GM23338 (cell line): ENCODE measurements around the gene DNASE1L1. TPM values are rescaled to one million over a fixed set of nuclear protein-coding genes. Genes with fewer than 3 reads are reported as not detected.
A peak's percentile ranks its signal among the peaks of the same experiment; 100 is the strongest.

Experiments used
- ATAC-seq: fragments of 200-7000 bp; cut with Tn5 transposase; 3 replicates; pipeline ENCODE4 v1.9.1; 2020
- DNase-seq: peaks from one replicate; pipeline ENCODE4 v3.0.0-alpha.2; 2015; ENCODE audit warnings: low spot score
- H2AFZ ChIP-seq: fragments of 200-600 bp; sonication (generic); 2 replicates; pipeline ENCODE4 v1.8.0; 2016; ENCODE audit warnings: antibody characterized with exemption, mild to moderate bottlenecking, moderate library complexity
- H3F3A ChIP-seq: fragments of 200-600 bp; sonication (generic); replicated peaks from 2 replicates; pipeline ENCODE4 v1.8.0; 2017; ENCODE audit warnings: antibody characterized with exemption, mixed run types, low read depth
- H3K27ac ChIP-seq: fragments of 200-600 bp; sonication (generic); 2 replicates; pipeline ENCODE4 v1.6.1; 2016; ENCODE audit warnings: low read depth
- H3K27me3 ChIP-seq: fragments of 200-600 bp; sonication (generic); 2 replicates; pipeline ENCODE4 v1.8.0; 2016; ENCODE audit warnings: mild to moderate bottlenecking, mixed run types, moderate library complexity; ENCODE audit not compliant: insufficient read depth
- H3K36me3 ChIP-seq: fragments of 200-600 bp; sonication (generic); 2 replicates; pipeline ENCODE4 v1.8.0; 2016; ENCODE audit warnings: mild to moderate bottlenecking; ENCODE audit not compliant: insufficient read depth
- H3K4me1 ChIP-seq: fragments of 200-600 bp; sonication (generic); 2 replicates; pipeline ENCODE4 v1.8.0; 2016; ENCODE audit warnings: mild to moderate bottlenecking, moderate library complexity; ENCODE audit not compliant: insufficient read depth
- H3K4me2 ChIP-seq: fragments of 200-600 bp; sonication (generic); 2 replicates; pipeline ENCODE4 v1.7.1; 2017; ENCODE audit warnings: mixed run types
- H3K4me3 ChIP-seq: fragments of 200-600 bp; sonication (generic); 2 replicates; pipeline ENCODE4 v1.6.1; 2016; ENCODE audit warnings: mixed run types
- H3K79me2 ChIP-seq: fragments of 200-600 bp; sonication (generic); replicated peaks from 2 replicates; pipeline ENCODE4 v1.8.0; 2017; ENCODE audit warnings: mild to moderate bottlenecking; ENCODE audit not compliant: insufficient read depth
- H3K9me2 ChIP-seq: fragments of 200-600 bp; sonication (generic); 2 replicates; pipeline ENCODE4 v1.8.0; 2017; ENCODE audit not compliant: insufficient read depth
- H4K20me1 ChIP-seq: fragments of 200-600 bp; sonication (generic); replicated peaks from 2 replicates; pipeline ENCODE4 v1.8.0; 2017; ENCODE audit warnings: mild to moderate bottlenecking; ENCODE audit not compliant: insufficient read depth
- H3K27ac Mint-ChIP-seq: 2 replicates; pipeline ENCODE4 v1.8.0; 2020; ENCODE audit warnings: inconsistent platforms, mild to moderate bottlenecking, moderate library complexity, mixed read lengths
- H3K27me3 Mint-ChIP-seq: 3 replicates; pipeline ENCODE4 v1.8.0; 2022; ENCODE audit warnings: low read depth, mild to moderate bottlenecking, moderate library complexity, mixed read lengths, inconsistent platforms; ENCODE audit not compliant: insufficient read depth, poor library complexity
- H3K36me3 Mint-ChIP-seq: 3 replicates; pipeline ENCODE4 v1.8.0; 2021; ENCODE audit warnings: low read depth, mild to moderate bottlenecking, inconsistent platforms, moderate library complexity, mixed read lengths
- H3K4me1 Mint-ChIP-seq: 3 replicates; pipeline ENCODE4 v1.8.0; 2020; ENCODE audit warnings: mild to moderate bottlenecking, inconsistent platforms, mixed read lengths
- H3K4me3 Mint-ChIP-seq: 3 replicates; pipeline ENCODE4 v1.8.0; 2021; ENCODE audit warnings: moderate library complexity, mild to moderate bottlenecking, inconsistent platforms, mixed read lengths
- H3K9me3 Mint-ChIP-seq: 3 replicates; pipeline ENCODE4 v1.8.0; 2020; ENCODE audit warnings: moderate library complexity, mild to moderate bottlenecking, inconsistent platforms, mixed read lengths
- CREB1 ChIP-seq: fragments of 250-450 bp; sonication (Bioruptor Pico); IDR thresholded peaks from 2 replicates; pipeline ENCODE4 v1.5.0; 2020; ENCODE audit warnings: low read depth, mild to moderate bottlenecking, moderate library complexity
- ETS1 ChIP-seq: IDR thresholded peaks from 2 replicates; pipeline ENCODE4 v1.6.1; 2016; ENCODE audit warnings: antibody characterized with exemption
- EZH2phosphoT487 ChIP-seq: fragments of 200-600 bp; sonication (generic); IDR thresholded peaks from one replicate; pipeline ENCODE4 v1.8.1; 2018; ENCODE audit warnings: antibody characterized with exemption; ENCODE audit not compliant: unreplicated experiment
- POLR2AphosphoS5 ChIP-seq: IDR thresholded peaks from 2 replicates; pipeline ENCODE4 v1.6.1; 2016; ENCODE audit warnings: antibody characterized with exemption, low read depth
- REST ChIP-seq: IDR thresholded peaks from one replicate; pipeline ENCODE4 v1.6.1; 2018; ENCODE audit warnings: antibody characterized with exemption; ENCODE audit not compliant: unreplicated experiment
- ZNF331 ChIP-seq: fragments of 250-450 bp; sonication (Bioruptor Pico); IDR thresholded peaks from 2 replicates; pipeline ENCODE4 v1.5.0; 2020; ENCODE audit warnings: low read depth, mild to moderate bottlenecking, moderate library complexity
- ZNF462 ChIP-seq: fragments of 250-450 bp; sonication (Bioruptor Pico); IDR thresholded peaks from 2 replicates; pipeline ENCODE4 v1.5.0; 2020; ENCODE audit warnings: mild to moderate bottlenecking, moderate library complexity
- long read RNA-seq: library from polyadenylated mRNA; unstranded; transcript quantifications from one replicate; pipeline ENCODE4 v2.0.0, GENCODE V29; 2020; ENCODE audit not compliant: unreplicated experiment
- polyA plus RNA-seq: library from polyadenylated mRNA; unstranded; fragments of >200 nt; fragmentation: Nextera tagmentation; extraction: Ambion mirVana; gene quantifications from 2 replicates; pipeline ENCODE4 v1.2.1, GENCODE V29; 2016
- total RNA-seq: library from RNA; depleted of rRNA; stranded (reverse); fragments of >200 nt; shearing (Covaris generic); gene quantifications from 2 replicates; pipeline ENCODE4 v1.2.3, GENCODE V29; 2014; rRNA removed

DNASE1L1 gene
- total RNA-seq (16.0 and 16.1 TPM in 2 replicates), polyA plus RNA-seq (3.3 and 4.1 TPM in 2 replicates)
- long read RNA-seq, partial matches to known transcripts: 0 of 1 reads
- long read RNA-seq, other reads (novel, unspliced or antisense): 0 of 1 reads

GRCh38 chrX:154409222-154409871 is at the start of gene DNASE1L1:
TSS of gene DNASE1L1 (minus strand) at chrX:154409254. CDS start at chrX:154405568, 3,686 bp downstream.
- no peaks in the 10 kb centered on the region for H3K27me3 ChIP-seq
- H3K27ac ChIP-seq: no peak within 1 kb of the TSS
- H4K20me1 ChIP-seq: no peaks in the 10 kb centered on the region
- DNase-seq (peak; percentile 86), ATAC-seq (peak; percentile 83)
- H3K4me3 ChIP-seq: peak within 1 kb of the TSS; percentile 44
- no peaks in the 10 kb centered on the region for H3K36me3 ChIP-seq
- H3K27ac Mint-ChIP-seq: peak within 1 kb of the TSS; percentile 75
- H3K79me2 ChIP-seq: no peaks in the 10 kb centered on the region
- no peak within 1 kb of the TSS for H2AFZ ChIP-seq
- H3K4me2 ChIP-seq: peak within 1 kb of the TSS; percentile 67
- TF ChIP-seq CREB1 (no peak), POLR2AphosphoS5 (peak; percentile 43)
- no peaks in the 10 kb centered on the region; the same call in 2 of the 3 replicates for H3K36me3 Mint-ChIP-seq
- peak within 1 kb of the TSS; percentile 62 for H3K4me3 Mint-ChIP-seq
- H3K27me3 Mint-ChIP-seq: peaks cover 7% of the 10 kb centered on the region
- no peaks in the 10 kb centered on the region for H3F3A ChIP-seq
- H3K4me1 Mint-ChIP-seq: peaks cover 12% of the 10 kb centered on the region
- no peaks in the 10 kb centered on the region for H3K9me2 ChIP-seq
- no peaks in the 10 kb centered on the region for H3K9me3 Mint-ChIP-seq
- peaks cover 8% of the 10 kb centered on the region; the same call in 1 of the 2 replicates for H3K4me1 ChIP-seq

- no peaks in the 10 kb centered on the region; the same call in 2 of the 3 replicates for H3K4me1 Mint-ChIP-seq
- Histone ChIP-seq H3K4me3 (peak within 1 kb of the TSS; percentile 59), H3K79me2 (no peaks in the 10 kb centered on the region), H3K27me3 (no peaks in the 10 kb centered on the region; the same call in 1 of the 2 replicates), H3K27ac (no peak within 1 kb of the TSS), H3F3A (no peaks in the 10 kb centered on the region), H3K4me1 (no peaks in the 10 kb centered on the region), H4K20me1 (no peaks in the 10 kb centered on the region), H3K9me2 (no peaks in the 10 kb centered on the region), H3K36me3 (no peaks in the 10 kb centered on the region), H2AFZ (no peak within 1 kb of the TSS), H3K4me2 (peak within 1 kb of the TSS; percentile 76)
- H3K27ac Mint-ChIP-seq: no peak within 1 kb of the TSS; the same call in 1 of the 2 replicates
- peaks cover 13% of the 10 kb centered on the region; the same call in 2 of the 3 replicates for H3K36me3 Mint-ChIP-seq
- no peaks in the 10 kb centered on the region for H3K9me3 Mint-ChIP-seq
- peak within 1 kb of the TSS; percentile 82 for H3K4me3 Mint-ChIP-seq
- peak; percentile 44 for ATAC-seq
- DNase-seq: peak; percentile 46
- H3K27me3 Mint-ChIP-seq: peaks cover 6% of the 10 kb centered on the region
- TF ChIP-seq ZNF331 (CRISPR knock-in tag) (no peak), ETS1 (no peak), POLR2AphosphoS5 (no peak), ZNF462 (CRISPR knock-in tag) (no peak), REST (no peak), EZH2phosphoT487 (no peak)
Measured at GRCh38 chrX:154458116-154458953, 49.3 kb upstream of the DNASE1L1 start, which contains the start of gene PLXNA3. TSS of gene PLXNA3 (plus strand) at chrX:154458281. CDS start at chrX:154460184, 1,903 bp downstream.
